HG03571 (cell line): ENCODE measurements around the gene ZDHHC11B.
"Not testable (repeated sequence)": the region's sequence is repeated elsewhere in the genome, so short reads cannot be mapped to it uniquely, and the experiment has no call there.

Source experiments
- ATAC-seq: cut with Tn5 transposase; IDR thresholded peaks from one replicate; pipeline ENCODE4 v1.9.1; 2021; ENCODE audit not compliant: unreplicated experiment

Gene ZDHHC11B

DNA sequence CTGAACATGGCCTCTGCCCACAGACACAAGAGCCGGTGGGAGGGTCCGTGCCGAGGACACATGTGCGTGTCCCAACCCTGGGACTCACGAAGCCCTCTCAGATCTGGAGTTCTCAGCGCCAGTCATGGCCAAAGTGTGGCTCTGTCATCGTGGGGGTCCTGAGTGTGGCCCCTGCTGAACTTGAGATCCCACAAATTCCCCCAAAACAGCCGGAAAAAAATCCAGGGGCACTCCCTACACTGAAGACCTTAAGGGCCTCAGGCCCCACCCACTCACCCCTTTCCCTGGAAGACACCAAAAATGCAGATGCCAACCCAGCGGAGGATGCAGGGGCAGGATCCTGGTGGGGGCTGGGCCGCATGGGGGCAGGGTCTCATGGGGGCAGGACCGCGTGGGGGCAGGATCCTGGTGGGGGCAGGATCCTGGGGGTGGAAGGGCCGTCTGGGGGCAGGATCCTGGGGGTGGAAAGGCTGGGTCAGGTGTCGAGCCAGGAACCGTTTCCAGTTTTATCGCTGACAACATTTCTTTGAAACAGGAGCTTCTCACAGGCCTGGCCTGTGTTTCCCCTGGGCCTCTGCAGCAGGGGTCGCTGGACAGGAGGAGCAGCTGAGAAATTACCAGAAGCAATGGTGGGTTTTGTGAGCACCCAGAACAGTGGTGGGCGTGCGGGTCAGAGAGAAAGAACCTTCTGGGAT is 13.3 kb downstream of the ZDHHC11B start:
- not testable (repeated sequence) for ATAC-seq

DNA sequence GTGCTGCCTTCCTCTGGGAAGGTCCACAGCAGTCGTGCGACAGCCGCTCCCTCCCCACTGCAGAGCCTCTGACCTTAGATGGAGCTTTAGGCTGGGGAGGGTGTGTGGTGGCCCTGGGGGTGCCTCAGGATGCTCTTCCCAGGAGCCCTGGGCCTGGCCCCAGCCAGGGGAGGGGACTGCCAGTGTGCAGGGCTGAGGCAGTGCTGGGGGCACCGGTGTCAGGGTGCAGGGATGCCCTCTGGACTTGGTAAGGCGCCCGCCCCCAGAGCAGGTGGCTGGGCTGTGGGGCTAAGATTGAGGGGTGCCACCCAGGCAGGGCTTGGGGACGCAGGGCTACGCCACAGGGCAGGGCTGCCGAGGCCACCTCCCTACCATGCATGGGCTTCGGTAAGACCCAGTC is 13.9 kb downstream of the ZDHHC11B start:
- not testable (repeated sequence) for ATAC-seq

DNA sequence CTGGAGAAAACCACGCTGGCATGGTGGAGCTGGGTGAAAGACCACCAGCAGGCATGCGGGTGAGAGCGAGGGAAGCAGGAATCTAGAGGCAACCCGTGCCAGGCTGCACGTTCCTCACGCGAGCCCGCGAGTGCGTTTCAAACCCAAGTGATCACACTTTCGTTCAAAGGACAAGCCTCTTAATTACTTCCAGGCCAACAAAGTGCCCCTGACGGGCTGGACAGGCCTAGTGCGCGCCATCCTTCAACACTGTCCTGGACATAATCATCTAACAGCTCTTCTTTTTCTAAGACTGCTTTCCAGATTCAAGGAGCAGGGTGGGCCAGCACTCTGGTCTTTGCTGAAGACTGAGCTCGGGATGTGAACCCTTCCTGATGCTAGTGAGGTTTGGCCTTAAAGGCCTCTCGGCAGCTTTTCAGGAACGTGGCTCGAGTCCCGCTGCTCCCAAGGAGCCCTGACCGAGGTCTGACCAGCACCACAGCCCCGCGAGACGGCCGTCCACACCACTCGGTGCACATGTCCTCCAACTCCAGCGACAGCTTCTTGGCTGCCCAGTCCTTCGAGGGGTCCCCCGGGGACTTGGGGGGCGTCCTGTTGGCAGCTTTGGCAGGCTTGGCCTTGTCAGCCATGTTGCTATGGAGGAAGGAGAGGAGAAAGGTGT is 14.9 kb downstream of the ZDHHC11B start:
- ATAC-seq = not testable (repeated sequence)

DNA sequence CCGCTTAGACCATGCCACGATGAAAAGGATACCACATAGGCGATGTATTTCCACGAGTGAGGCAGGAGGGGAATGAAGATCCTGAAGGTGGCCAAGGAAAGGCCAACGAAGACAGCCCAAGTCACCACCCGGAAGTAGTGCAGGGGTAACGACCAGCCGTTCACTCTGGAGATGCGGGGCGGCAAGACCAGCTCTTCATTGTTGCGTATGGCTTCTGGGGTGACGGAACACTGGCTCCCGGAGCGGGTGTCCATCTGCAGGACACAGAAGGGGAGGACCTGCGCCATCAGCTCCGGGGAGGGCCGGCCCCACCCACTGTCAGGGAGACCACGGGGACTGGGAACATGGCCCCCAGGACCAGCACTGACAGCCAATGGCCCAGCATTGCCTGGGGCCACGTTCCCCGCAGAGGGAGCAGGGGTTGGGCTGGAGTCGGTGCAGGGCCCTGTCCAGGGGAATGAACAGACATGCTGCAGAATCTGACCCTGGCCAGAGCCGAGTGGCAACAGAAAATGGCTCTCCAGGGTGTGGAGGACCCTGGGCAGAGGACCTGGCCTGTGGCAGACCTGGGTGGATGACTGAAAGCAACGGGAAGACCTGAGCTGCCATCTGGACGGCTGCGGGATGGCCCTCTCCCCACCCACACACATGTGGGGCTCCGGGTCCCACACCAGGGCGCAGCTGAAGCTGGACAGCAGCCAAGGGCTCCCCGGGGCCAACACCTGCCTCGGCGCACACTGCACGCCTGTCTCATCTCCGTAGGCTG is 17.7 kb downstream of the ZDHHC11B start:
- ATAC-seq = no peak

DNA sequence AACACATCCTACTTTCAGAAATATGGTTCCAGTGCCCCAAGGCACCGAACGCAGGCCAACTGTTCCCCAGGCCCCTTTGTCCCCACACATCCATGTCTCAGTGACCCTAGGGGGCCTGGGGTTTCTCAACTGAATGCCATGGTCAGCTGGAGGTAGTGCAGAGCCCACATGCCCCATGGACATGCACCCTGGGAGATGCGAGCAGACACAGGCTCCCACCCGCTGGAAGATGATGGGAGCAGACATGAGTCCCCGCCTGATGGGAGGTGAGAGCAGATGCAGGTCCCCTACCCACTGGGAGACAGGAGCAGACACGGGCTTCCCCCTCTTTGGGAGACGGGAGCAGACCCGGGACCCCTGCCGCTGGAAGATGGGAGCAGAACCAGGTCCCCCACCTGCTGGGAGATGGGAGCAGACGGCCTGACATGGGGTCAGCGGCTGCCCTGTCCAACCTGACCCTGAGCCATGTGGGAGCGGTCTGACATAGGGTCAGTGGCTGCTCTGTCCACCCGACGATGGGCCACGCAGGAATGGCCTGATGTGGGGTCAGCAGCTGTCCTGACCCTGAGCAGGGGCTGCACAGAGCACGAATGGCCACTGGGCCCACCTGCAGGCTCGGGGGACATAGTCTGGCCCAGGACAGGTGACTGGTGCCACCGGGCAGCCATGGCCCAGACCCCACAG is 18.4 kb downstream of the ZDHHC11B start:
- no peak for ATAC-seq

DNA sequence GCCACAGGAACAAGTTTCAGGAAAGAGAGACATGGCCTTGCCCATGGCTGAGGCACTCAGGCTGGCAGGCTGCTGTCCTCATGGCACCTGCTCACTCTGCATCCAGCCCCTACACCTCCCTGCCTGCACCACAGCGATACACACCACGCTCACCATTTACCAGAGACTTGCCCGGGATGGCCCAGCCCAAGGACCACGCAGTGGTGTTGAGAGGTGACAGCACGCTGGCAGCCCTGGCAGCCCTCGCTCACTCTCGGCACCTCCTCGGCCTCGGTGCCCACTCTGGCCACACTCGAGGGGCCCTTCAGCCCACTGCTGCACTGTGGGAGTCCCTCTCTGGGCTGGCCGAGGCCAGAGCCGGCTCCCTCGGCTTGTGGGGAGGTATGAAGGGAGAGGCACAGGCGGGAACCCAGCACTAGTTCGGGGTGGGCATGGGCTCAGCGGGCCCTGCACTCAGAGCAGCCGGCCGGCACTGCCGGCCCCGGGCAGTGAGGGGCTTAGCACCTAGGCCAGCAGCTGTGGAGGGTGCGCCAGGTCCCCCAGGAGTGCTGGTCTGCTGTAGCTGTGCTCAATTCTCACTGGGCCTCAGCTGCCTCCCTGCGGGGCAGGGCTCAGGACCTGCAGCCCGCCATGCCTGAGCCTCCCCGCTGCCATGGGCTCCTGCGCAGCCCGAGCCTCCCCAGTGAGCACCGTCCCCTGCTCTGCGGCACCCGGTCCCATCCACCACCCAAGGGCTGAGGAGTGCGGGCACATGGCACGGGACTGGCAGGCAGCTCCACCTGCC is 20.3 kb downstream of the ZDHHC11B start:
- ATAC-seq = no peak

DNA sequence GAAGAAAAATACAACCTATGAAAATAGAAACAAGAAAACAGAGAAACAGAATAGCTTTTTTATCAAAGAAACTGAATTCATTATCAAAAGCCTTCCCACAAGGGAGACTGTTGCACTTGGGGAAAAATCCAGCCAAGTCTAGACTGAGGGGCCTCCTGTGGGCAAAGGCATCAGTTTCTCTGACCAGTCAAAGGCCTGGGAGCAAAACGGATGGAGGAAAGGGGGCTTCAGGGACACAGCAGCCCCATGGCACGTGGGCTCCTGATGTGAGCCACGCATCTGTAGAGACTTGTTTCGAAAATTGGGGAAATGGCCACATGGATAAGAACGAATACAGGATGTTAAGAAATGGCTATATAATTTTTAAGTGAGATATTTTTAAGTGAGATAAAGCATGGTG is 21.1 kb downstream of the ZDHHC11B start:
- ATAC-seq = no peak

DNA sequence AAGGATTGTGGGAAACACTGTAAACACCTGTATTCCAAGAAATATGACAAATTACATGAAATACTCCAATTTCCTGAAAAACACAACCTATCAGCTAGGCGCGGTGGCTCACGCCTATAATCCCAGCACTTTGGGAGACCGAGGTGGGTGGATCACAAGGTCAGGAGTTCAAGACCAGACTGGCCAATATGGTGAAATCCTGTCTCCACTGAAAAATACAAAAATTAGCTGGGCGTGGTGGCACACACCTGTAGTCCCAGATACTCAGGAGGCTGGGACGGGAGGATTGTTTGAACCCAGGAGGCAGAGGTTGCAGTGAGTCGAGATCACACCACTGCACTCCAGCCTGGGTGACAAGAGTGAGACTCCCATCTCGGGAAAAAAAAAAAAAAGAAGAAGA is 21.5 kb downstream of the ZDHHC11B start:
- not testable (repeated sequence) for ATAC-seq

DNA sequence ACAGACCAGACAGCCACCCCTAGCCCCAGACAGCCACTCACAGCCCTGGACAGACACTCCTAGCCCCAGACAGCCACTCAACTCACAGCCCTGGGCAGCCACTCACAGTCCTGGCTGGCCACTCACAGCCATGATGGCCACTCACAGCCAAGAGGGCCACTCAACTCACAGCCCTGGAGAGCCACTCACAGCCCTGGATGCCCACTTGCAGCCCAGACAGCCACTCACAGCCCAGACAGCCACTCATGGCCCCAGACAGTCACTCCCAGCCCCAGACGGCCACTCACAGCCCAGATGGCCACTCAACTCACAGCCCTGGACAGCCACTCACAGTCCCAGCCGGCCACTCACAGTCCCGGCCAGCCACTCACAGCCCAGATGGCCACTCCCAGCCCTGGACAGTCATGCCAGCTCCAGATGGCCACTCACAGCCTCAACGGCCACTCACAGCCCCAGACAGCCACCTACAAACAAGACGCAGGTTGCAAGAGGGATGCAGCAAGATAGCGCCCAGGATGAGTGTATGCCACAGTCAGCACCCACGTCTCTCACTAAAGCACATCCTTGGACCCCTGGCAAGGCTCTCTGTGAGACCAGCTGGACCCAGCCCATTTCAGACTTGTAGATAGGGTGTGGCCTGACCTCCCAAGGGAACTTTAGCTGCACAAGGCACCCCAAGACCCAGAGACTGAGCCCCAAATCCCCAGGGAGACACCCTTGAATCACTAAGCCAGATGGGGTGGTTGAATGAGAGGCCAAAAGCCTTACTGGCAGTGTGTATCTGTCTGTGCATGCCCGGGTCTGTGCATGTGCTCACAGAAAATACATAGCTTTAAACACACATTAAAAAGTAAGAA is 22.4 kb downstream of the ZDHHC11B start:
- no peak for ATAC-seq

DNA sequence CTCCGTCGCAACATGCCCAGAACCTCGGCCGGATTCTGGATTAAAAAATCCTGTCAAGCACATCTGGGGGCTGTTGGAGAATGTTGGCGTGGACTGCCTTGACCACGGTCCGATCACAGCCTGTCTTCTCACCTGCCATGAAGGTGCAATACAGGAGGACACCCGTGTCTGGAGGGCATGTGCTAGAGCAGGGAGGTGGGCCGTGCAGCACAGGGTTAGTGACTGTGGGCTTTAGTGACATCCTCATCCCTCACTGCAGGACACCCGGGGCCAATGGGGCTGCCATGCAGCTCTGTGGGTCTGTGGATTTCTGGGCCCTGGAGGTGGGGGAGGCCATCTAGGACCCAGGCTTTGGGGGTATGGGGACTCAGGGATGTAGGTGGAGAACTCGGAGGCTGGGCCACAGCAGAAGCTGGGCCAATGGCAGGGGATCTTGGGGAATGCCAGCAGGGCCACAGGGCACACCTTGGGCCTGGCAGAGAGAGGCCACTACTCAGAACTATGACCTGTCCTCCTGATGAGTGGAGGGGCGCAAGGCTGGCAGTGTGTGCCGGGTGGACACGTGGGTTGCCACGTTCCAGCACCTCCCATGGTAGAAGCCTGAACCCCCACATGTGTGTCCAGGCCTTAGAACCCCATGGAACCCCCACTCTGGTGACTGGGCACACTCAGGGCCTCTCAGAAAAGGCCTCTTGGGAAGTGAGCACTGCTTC is 23.3 kb downstream of the ZDHHC11B start:
- ATAC-seq = no peak

DNA sequence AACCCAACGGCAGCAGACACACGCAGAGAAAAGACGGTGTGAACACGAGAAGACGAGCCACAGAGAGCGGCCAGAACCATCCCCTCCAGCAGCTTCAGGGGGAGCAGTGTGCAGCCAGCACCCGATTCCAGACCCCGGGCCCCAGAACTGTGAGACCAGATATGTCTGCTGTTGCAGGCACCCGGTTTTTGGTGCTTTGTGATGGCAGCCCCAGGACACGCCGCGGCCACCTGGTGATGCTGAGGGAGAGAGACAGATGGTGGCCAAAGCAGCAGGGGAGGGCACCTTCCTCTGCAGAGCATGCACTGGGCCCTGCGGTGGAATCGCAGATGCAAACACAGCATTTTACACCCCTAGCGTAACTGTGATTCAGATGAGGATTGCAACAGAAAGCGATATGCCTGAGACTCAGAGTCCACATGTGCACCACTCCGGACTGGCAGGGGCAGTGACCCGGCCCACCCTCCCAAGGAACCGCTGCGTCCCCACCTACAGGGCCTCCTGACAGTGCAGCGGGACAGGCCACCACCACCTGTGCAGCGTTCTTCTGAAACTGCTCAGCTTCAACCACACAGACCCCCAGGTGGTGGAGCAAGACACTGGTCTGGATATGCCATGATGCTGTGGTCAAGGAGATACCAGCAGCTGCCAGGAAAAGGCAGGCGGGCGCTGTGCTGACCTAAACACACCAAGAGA is 24.0 kb downstream of the ZDHHC11B start:
- no peak for ATAC-seq

DNA sequence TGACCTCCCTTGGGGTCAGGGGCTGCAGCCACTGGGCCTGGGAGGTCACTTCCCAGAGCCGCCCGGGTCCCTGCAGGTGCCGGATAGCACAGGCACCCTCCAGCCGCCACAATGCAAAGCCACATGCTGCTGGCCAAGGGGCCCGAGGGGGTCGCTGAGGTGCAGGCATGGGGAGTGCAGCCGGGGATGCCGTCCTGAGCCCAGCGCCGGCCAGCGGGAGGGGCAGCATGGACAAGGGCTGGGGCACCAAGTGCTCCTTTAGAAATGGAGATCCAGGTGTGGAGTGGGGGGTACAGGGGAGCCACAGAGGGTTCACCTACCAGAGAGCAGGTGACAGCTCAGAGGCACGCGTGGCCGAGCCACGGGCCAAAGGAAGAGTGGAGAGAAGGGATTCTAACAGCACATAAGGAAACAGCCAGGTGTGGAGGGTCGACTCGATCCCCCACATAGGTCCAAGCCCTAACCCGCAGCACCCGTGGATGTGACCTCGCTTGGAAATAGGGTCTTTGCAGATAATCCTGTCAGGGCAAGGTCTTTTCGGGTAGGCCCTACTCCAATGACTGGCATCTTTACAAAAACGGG is 24.7 kb downstream of the ZDHHC11B start:
- ATAC-seq = no peak

DNA sequence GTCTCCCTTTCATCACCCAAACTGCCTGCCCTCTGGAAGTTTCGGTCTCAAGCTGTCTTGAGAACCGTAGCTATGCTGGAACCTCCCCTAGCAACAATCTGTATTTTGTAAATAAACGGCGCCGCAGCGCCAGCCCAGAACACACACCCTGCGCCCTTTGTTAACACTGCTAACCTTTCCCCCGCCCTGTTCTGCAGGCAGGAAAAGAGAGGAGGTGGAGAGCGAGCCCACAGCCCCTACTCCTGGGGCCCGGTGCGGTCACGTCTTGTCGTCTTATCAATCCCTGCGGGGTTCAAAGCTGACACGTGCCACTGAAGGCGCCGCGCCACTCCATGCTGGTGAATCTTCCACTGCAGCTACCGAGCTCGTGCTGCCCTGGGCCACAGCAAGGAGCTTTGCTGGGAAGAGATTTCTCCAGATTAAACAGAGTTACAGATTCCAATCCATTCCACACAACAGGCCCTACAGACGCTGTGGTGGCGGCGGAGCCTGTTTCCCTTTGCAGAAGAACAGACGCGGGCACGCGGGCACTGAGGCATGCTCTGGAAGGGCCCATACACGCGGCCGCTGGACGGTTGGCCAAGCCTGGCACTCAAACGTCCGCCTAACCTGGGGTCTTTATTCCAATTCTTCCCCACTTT is 25.3 kb downstream of the ZDHHC11B start:
- ATAC-seq = no peak

DNA sequence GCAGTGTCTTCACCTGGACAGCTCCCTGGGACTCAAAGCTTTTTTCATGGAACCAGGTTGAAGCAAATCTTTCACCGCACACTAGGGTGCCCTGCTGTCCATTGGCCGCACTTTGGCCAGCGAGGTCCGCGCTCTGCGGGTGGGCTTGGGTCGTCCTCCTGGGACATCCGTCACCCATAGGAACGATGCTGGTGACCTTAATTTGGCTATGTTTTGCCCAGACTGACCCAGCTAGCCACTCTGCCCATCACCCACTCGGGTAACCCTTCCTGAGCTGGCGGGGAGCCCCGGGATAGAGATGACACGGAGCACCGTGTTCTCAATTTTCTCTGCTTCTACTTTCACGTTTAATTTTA is 25.9 kb downstream of the ZDHHC11B start:
- no peak for ATAC-seq

DNA sequence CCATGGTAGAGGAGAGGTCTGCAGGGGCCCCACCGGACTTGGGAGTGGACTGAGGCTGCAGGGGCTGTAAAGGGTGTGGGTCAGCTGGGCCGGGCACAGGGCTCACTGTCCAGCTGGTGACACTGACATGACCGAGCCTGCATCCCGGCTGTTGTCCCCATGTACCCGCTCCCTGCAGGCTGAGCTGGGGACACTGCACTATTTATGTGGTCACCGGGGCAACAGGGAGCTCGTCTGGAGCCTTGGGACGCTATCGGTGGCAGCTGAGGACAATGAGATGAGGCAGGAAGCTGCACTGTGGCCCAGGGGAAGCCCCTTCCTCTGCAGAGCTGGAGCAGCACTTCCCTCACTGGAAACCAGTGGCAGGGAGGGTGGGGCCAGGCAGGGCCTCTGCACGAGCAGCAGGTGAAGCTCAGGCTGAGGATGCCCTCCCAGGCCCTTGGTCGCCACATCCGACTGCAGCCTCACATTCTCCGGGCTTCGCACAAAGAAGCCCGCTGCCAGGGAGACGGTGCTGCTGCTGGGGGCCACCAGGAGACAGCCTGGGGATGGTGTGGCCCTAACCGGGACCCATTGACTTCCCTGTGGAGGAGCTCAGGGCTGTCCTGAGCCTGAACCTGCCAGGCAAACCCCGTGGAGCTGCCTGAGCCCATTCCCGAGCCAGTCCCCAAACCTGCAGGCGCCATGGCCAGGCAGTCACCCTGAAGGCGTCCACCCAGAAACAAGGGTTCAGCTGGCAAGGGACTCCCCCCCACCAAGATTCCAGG is 26.4 kb downstream of the ZDHHC11B start:
- no peak for ATAC-seq

DNA sequence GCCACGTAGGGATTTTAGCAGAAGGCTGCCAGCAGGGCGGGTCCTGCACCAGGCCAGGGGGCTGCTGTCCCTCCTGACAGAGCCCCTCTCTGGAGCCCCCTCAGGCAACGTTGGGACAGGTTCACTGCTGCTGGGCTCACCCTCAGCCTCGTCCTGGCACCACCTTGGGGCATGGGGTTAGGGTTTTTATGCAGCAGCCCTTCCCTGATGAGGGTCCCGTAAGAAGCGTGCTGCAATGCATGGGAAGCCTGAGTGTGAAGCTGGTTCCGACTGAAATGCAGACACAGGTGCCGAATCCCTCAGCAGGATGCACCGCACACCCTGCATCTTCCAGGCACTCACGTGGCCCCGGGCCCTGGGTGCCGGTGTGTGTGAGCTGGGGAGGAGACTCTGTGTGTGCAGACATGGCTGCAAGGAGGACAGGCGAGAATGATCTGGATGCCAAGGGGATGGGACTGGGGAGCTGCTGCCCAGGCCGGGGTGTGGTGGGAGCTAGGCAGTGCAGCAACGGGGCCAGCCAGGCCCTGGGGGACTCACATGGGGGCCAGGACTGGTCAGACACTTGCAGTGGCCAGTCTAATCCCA is 27.1 kb downstream of the ZDHHC11B start:
- no peak for ATAC-seq
